ENCODE measurements around the gene UBA5.

DNA sequence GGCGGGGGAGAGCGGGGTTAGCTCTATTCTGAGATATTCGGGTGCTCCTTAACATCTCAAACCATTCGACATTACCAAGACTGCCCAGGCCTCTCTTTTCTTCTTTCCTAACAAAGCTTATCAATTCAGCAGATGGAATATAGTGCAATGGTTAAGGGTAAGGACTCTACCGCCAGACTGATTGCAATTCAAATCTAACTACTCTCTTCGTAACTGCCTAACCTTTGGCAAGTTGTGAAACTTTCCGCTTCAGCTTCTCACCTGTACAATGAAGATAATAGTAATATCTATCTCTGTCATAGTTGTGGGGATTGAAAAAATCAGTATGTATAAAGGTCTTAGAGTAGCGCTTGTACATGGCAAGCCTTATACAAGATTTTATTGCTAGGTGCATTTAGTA lies 972 bp downstream of the UBA5 start:
- no peak for TF ChIP-seq EZH2 (IDR thresholded peaks at IDR 0.05; ENCODE audit: borderline replicate concordance, low read length)
- TF ChIP-seq, protein P1, sequence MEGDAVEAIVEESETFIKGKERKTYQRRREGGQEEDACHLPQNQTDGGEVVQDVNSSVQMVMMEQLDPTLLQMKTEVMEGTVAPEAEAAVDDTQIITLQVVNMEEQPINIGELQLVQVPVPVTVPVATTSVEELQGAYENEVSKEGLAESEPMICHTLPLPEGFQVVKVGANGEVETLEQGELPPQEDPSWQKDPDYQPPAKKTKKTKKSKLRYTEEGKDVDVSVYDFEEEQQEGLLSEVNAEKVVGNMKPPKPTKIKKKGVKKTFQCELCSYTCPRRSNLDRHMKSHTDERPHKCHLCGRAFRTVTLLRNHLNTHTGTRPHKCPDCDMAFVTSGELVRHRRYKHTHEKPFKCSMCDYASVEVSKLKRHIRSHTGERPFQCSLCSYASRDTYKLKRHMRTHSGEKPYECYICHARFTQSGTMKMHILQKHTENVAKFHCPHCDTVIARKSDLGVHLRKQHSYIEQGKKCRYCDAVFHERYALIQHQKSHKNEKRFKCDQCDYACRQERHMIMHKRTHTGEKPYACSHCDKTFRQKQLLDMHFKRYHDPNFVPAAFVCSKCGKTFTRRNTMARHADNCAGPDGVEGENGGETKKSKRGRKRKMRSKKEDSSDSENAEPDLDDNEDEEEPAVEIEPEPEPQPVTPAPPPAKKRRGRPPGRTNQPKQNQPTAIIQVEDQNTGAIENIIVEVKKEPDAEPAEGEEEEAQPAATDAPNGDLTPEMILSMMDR (IDR thresholded peaks at IDR 0.05; ENCODE audit: low read length), result no peak
